Adrenal gland (tissue), 5 donors: ENCODE measurements around the gene BLVRB.
A peak's percentile ranks its signal among the peaks of the same experiment; 100 is the strongest.

Source experiments
- CTCF ChIP-seq, 6 experiments: fragments of 450-650 bp in 4 of 6; fragments of 200-600 bp in 2 of 6; sonication (generic) in 1 of 6; IDR thresholded peaks; 1 replicate in 5 of 6; 2 replicates in 1 of 6; pipeline versions ENCODE4 v1.5.1 to v1.8.0; 2016 to 2021; ENCODE audit warnings: antibody characterized with exemption in 6 of 6, mild to moderate bottlenecking in 2 of 6, moderate library complexity in 1 of 6
- POLR2A ChIP-seq, 2 donors: fragments of 450-650 bp; IDR thresholded peaks; one replicate each; pipeline ENCODE4 v1.6.1; 2017; ENCODE audit warnings: antibody characterized with exemption in 2 of 2, mild to moderate bottlenecking in 2 of 2, moderate library complexity in 1 of 2
- donor health status: DM: no; HTN: no; CAD: no.

GRCh38 chr19:40464059-40465024, 1.2 kb downstream of the BLVRB start:
- peak; percentile 84 to 95 (median 90) for TF ChIP-seq CTCF (IDR thresholded peaks at IDR 0.05)
- peak in 1 of 2 donors; percentile 23 for TF ChIP-seq POLR2A (IDR thresholded peaks at IDR 0.05)
